IPS-20b (cell line): ENCODE data around the gene RBKS.

ENCODE experiments used
- H3K27ac ChIP-seq: one replicate; pipeline ENCODE4 v1.5.1; 2013; ENCODE audit warnings: low read length
- H3K27me3 ChIP-seq: 2 replicates; pipeline ENCODE4 v1.6.1; 2013; ENCODE audit warnings: mild to moderate bottlenecking, low read length, inconsistent platforms; ENCODE audit not compliant: insufficient read depth
- H3K36me3 ChIP-seq: 2 replicates; pipeline ENCODE4 v1.6.1; 2013; ENCODE audit warnings: low read depth, mild to moderate bottlenecking, inconsistent platforms, low read length, moderate library complexity; ENCODE audit not compliant: insufficient read depth
- H3K4me1 ChIP-seq: 2 replicates; pipeline ENCODE4 v1.6.1; 2013; ENCODE audit warnings: mild to moderate bottlenecking, control low read depth, inconsistent platforms, low read length, moderate library complexity; ENCODE audit not compliant: insufficient read depth
- H3K4me3 ChIP-seq: 2 replicates; pipeline ENCODE4 v1.5.1; 2013; ENCODE audit warnings: mild to moderate bottlenecking, low read length, inconsistent platforms
- H3K9ac ChIP-seq: 2 replicates; pipeline ENCODE4 v1.6.1; 2013; ENCODE audit warnings: low read depth, mild to moderate bottlenecking, inconsistent platforms, low read length, moderate library complexity
- H3K9me3 ChIP-seq: 2 replicates; pipeline ENCODE4 v1.6.1; 2013; ENCODE audit warnings: mild to moderate bottlenecking, low read depth, low read length, inconsistent platforms; ENCODE audit not compliant: insufficient read depth

Gene RBKS

GRCh38 chr2:27805180-27805579, 85.0 kb downstream of the RBKS start:
- Histone ChIP-seq H3K9me3 (no peaks in the 10 kb centered on the region), H3K27ac (no peak overlapping the region), H3K27me3 (no peaks in the 10 kb centered on the region), H3K9ac (no peak overlapping the region), H3K36me3 (no peaks in the 10 kb centered on the region), H3K4me1 (no peaks in the 10 kb centered on the region), H3K4me3 (no peak overlapping the region)

- Histone ChIP-seq H3K27ac (no peak overlapping the region), H3K9ac (no peak overlapping the region), H3K27me3 (no peaks in the 10 kb centered on the region), H3K36me3 (no peaks in the 10 kb centered on the region), H3K4me3 (no peak overlapping the region), H3K9me3 (no peaks in the 10 kb centered on the region), H3K4me1 (no peaks in the 10 kb centered on the region)
Measured at GRCh38 chr2:27804146-27804545, 86.0 kb downstream of the RBKS start.

GRCh38 chr2:27803046-27803445, 87.1 kb downstream of the RBKS start:
- no peaks in the 10 kb centered on the region for H3K9me3 ChIP-seq
- H3K27me3 ChIP-seq: no peaks in the 10 kb centered on the region
- H3K4me1 ChIP-seq: no peaks in the 10 kb centered on the region
- no peaks in the 10 kb centered on the region for H3K36me3 ChIP-seq
- no peak overlapping the region for H3K4me3 ChIP-seq
- no peak overlapping the region for H3K9ac ChIP-seq
- H3K27ac ChIP-seq: no peak overlapping the region

GRCh38 chr2:27802547-27802946, 87.6 kb downstream of the RBKS start:
- no peak overlapping the region for H3K27ac ChIP-seq

GRCh38 chr2:27800856-27801255, 89.3 kb downstream of the RBKS start:
- H3K9me3 ChIP-seq: no peaks in the 10 kb centered on the region
- no peak overlapping the region for H3K4me3 ChIP-seq
- H3K4me1 ChIP-seq: no peaks in the 10 kb centered on the region
- H3K27me3 ChIP-seq: no peaks in the 10 kb centered on the region
- no peak overlapping the region for H3K27ac ChIP-seq
- H3K36me3 ChIP-seq: no peaks in the 10 kb centered on the region
- no peak overlapping the region for H3K9ac ChIP-seq

More at GRCh38 chr2:27802547-27802946, 87.6 kb downstream of the RBKS start:
- no peaks in the 10 kb centered on the region for H3K4me1 ChIP-seq
- H3K9ac ChIP-seq: no peak overlapping the region
- H3K4me3 ChIP-seq: no peak overlapping the region
- no peaks in the 10 kb centered on the region for H3K36me3 ChIP-seq
- H3K9me3 ChIP-seq: no peaks in the 10 kb centered on the region
- no peaks in the 10 kb centered on the region for H3K27me3 ChIP-seq

- Histone ChIP-seq H3K27ac (no peak overlapping the region), H3K4me1 (no peaks in the 10 kb centered on the region), H3K4me3 (no peak overlapping the region), H3K9me3 (no peaks in the 10 kb centered on the region), H3K27me3 (no peaks in the 10 kb centered on the region), H3K36me3 (no peaks in the 10 kb centered on the region), H3K9ac (no peak overlapping the region)
Measured at GRCh38 chr2:27799646-27800010, 90.6 kb downstream of the RBKS start.

GRCh38 chr2:27798948-27799645, 91.1 kb downstream of the RBKS start:
- H3K9me3 ChIP-seq: no peaks in the 10 kb centered on the region
- H3K27ac ChIP-seq: no peak overlapping the region
- no peak overlapping the region for H3K4me3 ChIP-seq
- H3K9ac ChIP-seq: no peak overlapping the region
- no peaks in the 10 kb centered on the region for H3K4me1 ChIP-seq
- H3K27me3 ChIP-seq: no peaks in the 10 kb centered on the region
- no peaks in the 10 kb centered on the region for H3K36me3 ChIP-seq

GRCh38 chr2:27798486-27798885, 91.7 kb downstream of the RBKS start:
- Histone ChIP-seq H3K9me3 (no peaks in the 10 kb centered on the region), H3K27me3 (no peaks in the 10 kb centered on the region), H3K36me3 (no peaks in the 10 kb centered on the region), H3K4me3 (no peak overlapping the region), H3K27ac (no peak overlapping the region), H3K4me1 (no peaks in the 10 kb centered on the region), H3K9ac (no peak overlapping the region)

GRCh38 chr2:27797841-27798240, 92.3 kb downstream of the RBKS start:
- H3K36me3 ChIP-seq: no peaks in the 10 kb centered on the region
- H3K4me3 ChIP-seq: no peak overlapping the region
- H3K27ac ChIP-seq: no peak overlapping the region
- no peaks in the 10 kb centered on the region for H3K9me3 ChIP-seq
- H3K27me3 ChIP-seq: no peaks in the 10 kb centered on the region
- no peak overlapping the region for H3K9ac ChIP-seq
- H3K4me1 ChIP-seq: no peaks in the 10 kb centered on the region

GRCh38 chr2:27796791-27797765, 93.1 kb downstream of the RBKS start:
- Histone ChIP-seq H3K27ac (no peak overlapping the region), H3K4me3 (no peak overlapping the region), H3K9ac (no peak overlapping the region), H3K27me3 (no peaks in the 10 kb centered on the region), H3K36me3 (no peaks in the 10 kb centered on the region), H3K4me1 (no peaks in the 10 kb centered on the region), H3K9me3 (no peaks in the 10 kb centered on the region)

- no peak overlapping the region for H3K4me3 ChIP-seq
- H3K27ac ChIP-seq: no peak overlapping the region
- no peaks in the 10 kb centered on the region for H3K9me3 ChIP-seq
- H3K27me3 ChIP-seq: no peaks in the 10 kb centered on the region
- no peaks in the 10 kb centered on the region for H3K4me1 ChIP-seq
- H3K36me3 ChIP-seq: no peaks in the 10 kb centered on the region
- H3K9ac ChIP-seq: no peak overlapping the region
Measured at GRCh38 chr2:27795868-27796277, 94.3 kb downstream of the RBKS start.
